SK-N-SH treated with all-trans-retinoic acid at 6 μM for 48 hours (cell line): Measurements from ENCODE around the gene NKX6-2.

ENCODE experiments used
- ATAC-seq: fragments of 200-7000 bp; cut with Tn5 transposase; 3 replicates; pipeline ENCODE4 v1.9.1; 2020; ENCODE audit warnings: mild to moderate bottlenecking, moderate library complexity
- ARNTL ChIP-seq: fragments of 450-650 bp; formaldehyde crosslinking; IDR thresholded peaks from 2 replicates; pipeline ENCODE4 v1.5.0; 2020; ENCODE audit warnings: low read depth, mild to moderate bottlenecking, moderate library complexity, borderline replicate concordance
- CSDC2 ChIP-seq: fragments of 250-450 bp; sonication (Bioruptor Pico); IDR thresholded peaks from 2 replicates; pipeline ENCODE4 v1.5.0; 2020; ENCODE audit warnings: mild to moderate bottlenecking, moderate library complexity
- ESRRG ChIP-seq: fragments of 250-450 bp; sonication (Bioruptor Pico); IDR thresholded peaks from 2 replicates; pipeline ENCODE4 v1.6.1; 2021; ENCODE audit warnings: mild to moderate bottlenecking
- GLIS3 ChIP-seq: fragments of 250-450 bp; sonication (Bioruptor Pico); IDR thresholded peaks from 2 replicates; pipeline ENCODE4 v1.5.0; 2020; ENCODE audit warnings: mild to moderate bottlenecking, moderate library complexity
- OSR1 ChIP-seq: fragments of 250-450 bp; sonication (Bioruptor Pico); IDR thresholded peaks from 2 replicates; pipeline ENCODE4 v1.8.0; 2022; ENCODE audit warnings: moderate library complexity, mild to moderate bottlenecking, inconsistent platforms
- PATZ1 ChIP-seq: fragments of 250-450 bp; sonication (Bioruptor Pico); IDR thresholded peaks from 2 replicates; pipeline ENCODE4 v1.8.0; 2020; ENCODE audit warnings: mild to moderate bottlenecking, moderate library complexity, borderline replicate concordance
- POU6F1 ChIP-seq: fragments of 250-450 bp; sonication (Bioruptor Pico); IDR thresholded peaks from 2 replicates; pipeline ENCODE4 v1.8.0; 2021; ENCODE audit warnings: low read depth, mild to moderate bottlenecking, moderate library complexity, borderline replicate concordance
- RARB ChIP-seq: fragments of 250-450 bp; sonication (Bioruptor Pico); IDR thresholded peaks from 2 replicates; pipeline ENCODE4 v1.8.0; 2021; ENCODE audit warnings: mild to moderate bottlenecking, moderate library complexity
- TCF4 ChIP-seq: fragments of 250-450 bp; sonication (Bioruptor Pico); IDR thresholded peaks from 2 replicates; pipeline ENCODE4 v1.8.0; 2021; ENCODE audit warnings: mild to moderate bottlenecking, moderate library complexity, borderline replicate concordance
- TOX ChIP-seq: fragments of 250-450 bp; sonication (Bioruptor Pico); IDR thresholded peaks from 2 replicates; pipeline ENCODE4 v1.8.0; 2021; ENCODE audit warnings: mild to moderate bottlenecking, moderate library complexity, borderline replicate concordance
- TSHZ2 ChIP-seq: fragments of 250-450 bp; sonication (Bioruptor Pico); IDR thresholded peaks from 2 replicates; pipeline ENCODE4 v1.5.0; 2020; ENCODE audit warnings: mild to moderate bottlenecking, moderate library complexity
- ZC3H10 ChIP-seq: fragments of 250-450 bp; sonication (Bioruptor Pico); IDR thresholded peaks from 2 replicates; pipeline ENCODE4 v1.5.1; 2021; ENCODE audit warnings: mild to moderate bottlenecking, moderate library complexity
- ZFP3 ChIP-seq: fragments of 250-450 bp; sonication (Bioruptor Pico); IDR thresholded peaks from 2 replicates; pipeline ENCODE4 v1.5.0; 2020; ENCODE audit warnings: mild to moderate bottlenecking, moderate library complexity
- ZFP30 ChIP-seq: fragments of 450-650 bp; formaldehyde crosslinking; IDR thresholded peaks from 2 replicates; pipeline ENCODE4 v1.5.0; 2022; ENCODE audit warnings: mild to moderate bottlenecking, moderate library complexity
- ZNF565 ChIP-seq: fragments of 450-650 bp; formaldehyde crosslinking; conservative IDR thresholded peaks from 2 replicates; pipeline ENCODE4 v1.5.0; 2020; ENCODE audit warnings: low read depth, mild to moderate bottlenecking, moderate library complexity
- ZNF70 ChIP-seq: fragments of 450-650 bp; formaldehyde crosslinking; IDR thresholded peaks from 2 replicates; pipeline ENCODE4 v1.5.0; 2020; ENCODE audit warnings: mild to moderate bottlenecking, moderate library complexity
- ZNF8 ChIP-seq: fragments of 450-650 bp; formaldehyde crosslinking; IDR thresholded peaks from 2 replicates; pipeline ENCODE4 v1.5.0; 2020; ENCODE audit warnings: mild to moderate bottlenecking, moderate library complexity
- TF ChIP-seq, protein P1 (sequence below): fragments of 250-450 bp; sonication (Bioruptor Pico); IDR thresholded peaks from 2 replicates; pipeline ENCODE4 v1.5.1; 2021; ENCODE audit warnings: mild to moderate bottlenecking, moderate library complexity

Gene NKX6-2

GRCh38 chr10:132810807-132811700, 25.1 kb upstream of the NKX6-2 start:
- no peak for ATAC-seq
- TF ChIP-seq TOX (CRISPR knock-in tag), result no peak
- TF ChIP-seq, all 23 proteins: peak for 0

DNA sequence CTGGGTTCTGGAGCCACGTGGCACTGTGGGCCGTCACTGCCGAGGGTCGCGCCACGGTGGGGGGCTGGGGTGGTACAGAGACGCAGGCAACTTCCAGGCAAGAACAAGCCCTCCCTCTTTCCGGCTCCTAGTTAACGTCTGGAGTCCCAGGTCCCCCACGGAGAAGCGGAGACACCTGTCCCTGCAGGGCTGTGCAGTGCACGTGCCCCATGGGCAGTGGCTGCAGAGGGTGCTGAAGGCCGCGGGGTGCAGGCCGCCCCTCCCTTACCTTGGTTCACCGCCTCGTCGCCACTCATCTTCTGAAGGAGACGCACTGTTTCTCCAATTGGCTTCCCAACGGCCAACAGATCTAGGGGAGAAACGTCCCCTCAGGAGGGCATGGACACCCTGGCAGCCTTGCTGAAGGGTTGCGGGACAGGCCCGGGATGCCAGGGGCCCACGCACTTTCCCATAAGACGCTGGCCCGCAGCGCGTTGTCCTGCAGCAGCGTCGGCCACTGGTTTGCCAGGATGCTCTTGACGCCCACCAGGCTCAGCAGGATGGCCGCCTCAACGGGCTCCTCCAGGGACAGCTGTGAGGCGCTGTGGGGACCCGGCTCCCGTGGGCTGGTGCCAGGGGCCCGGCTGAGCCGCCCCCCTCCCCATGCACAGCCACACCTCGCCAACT, 24.3 kb upstream of the NKX6-2 start:
- TF ChIP-seq ARNTL (CRISPR knock-in tag) (no peak), ZFP30 (CRISPR knock-in tag) (no peak), OSR1 (CRISPR knock-in tag) (no peak), ZNF8 (CRISPR knock-in tag) (no peak), ZNF70 (CRISPR knock-in tag) (no peak), ZFP3 (CRISPR knock-in tag) (no peak), ZNF565 (CRISPR knock-in tag) (no peak), RARB (CRISPR knock-in tag) (no peak), ZC3H10 (CRISPR knock-in tag) (no peak), GLIS3 (CRISPR knock-in tag) (no peak), ESRRG (CRISPR knock-in tag) (no peak), POU6F1 (CRISPR knock-in tag) (no peak), TOX (CRISPR knock-in tag) (no peak), CSDC2 (CRISPR knock-in tag) (no peak), TSHZ2 (CRISPR knock-in tag) (no peak)
- TF ChIP-seq, protein P1, sequence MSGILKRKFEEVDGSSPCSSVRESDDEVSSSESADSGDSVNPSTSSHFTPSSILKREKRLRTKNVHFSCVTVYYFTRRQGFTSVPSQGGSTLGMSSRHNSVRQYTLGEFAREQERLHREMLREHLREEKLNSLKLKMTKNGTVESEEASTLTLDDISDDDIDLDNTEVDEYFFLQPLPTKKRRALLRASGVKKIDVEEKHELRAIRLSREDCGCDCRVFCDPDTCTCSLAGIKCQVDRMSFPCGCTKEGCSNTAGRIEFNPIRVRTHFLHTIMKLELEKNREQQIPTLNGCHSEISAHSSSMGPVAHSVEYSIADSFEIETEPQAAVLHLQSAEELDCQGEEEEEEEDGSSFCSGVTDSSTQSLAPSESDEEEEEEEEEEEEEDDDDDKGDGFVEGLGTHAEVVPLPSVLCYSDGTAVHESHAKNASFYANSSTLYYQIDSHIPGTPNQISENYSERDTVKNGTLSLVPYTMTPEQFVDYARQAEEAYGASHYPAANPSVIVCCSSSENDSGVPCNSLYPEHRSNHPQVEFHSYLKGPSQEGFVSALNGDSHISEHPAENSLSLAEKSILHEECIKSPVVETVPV (CRISPR knock-in tag), result no peak

GRCh38 chr10:132809232-132810140, 23.5 kb upstream of the NKX6-2 start:
- no peak for TF ChIP-seq ZFP30 (CRISPR knock-in tag)
- TF ChIP-seq TCF4 (CRISPR knock-in tag), result no peak
- no peak for TF ChIP-seq PATZ1 (CRISPR knock-in tag)
- TF ChIP-seq ZNF565 (CRISPR knock-in tag), result no peak
- ATAC-seq, result no peak

More for the DNA sequence above, 24.3 kb upstream of the NKX6-2 start:
- no peak for ATAC-seq
